HG02588 (cell line): Measurements from ENCODE around the gene ABHD8.

Experiments
- ATAC-seq: cut with Tn5 transposase; IDR thresholded peaks from one replicate; pipeline ENCODE4 v1.9.1; 2021; ENCODE audit warnings: mild to moderate bottlenecking, moderate library complexity; ENCODE audit not compliant: unreplicated experiment

Gene ABHD8, protein sequence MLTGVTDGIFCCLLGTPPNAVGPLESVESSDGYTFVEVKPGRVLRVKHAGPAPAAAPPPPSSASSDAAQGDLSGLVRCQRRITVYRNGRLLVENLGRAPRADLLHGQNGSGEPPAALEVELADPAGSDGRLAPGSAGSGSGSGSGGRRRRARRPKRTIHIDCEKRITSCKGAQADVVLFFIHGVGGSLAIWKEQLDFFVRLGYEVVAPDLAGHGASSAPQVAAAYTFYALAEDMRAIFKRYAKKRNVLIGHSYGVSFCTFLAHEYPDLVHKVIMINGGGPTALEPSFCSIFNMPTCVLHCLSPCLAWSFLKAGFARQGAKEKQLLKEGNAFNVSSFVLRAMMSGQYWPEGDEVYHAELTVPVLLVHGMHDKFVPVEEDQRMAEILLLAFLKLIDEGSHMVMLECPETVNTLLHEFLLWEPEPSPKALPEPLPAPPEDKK

DNA sequence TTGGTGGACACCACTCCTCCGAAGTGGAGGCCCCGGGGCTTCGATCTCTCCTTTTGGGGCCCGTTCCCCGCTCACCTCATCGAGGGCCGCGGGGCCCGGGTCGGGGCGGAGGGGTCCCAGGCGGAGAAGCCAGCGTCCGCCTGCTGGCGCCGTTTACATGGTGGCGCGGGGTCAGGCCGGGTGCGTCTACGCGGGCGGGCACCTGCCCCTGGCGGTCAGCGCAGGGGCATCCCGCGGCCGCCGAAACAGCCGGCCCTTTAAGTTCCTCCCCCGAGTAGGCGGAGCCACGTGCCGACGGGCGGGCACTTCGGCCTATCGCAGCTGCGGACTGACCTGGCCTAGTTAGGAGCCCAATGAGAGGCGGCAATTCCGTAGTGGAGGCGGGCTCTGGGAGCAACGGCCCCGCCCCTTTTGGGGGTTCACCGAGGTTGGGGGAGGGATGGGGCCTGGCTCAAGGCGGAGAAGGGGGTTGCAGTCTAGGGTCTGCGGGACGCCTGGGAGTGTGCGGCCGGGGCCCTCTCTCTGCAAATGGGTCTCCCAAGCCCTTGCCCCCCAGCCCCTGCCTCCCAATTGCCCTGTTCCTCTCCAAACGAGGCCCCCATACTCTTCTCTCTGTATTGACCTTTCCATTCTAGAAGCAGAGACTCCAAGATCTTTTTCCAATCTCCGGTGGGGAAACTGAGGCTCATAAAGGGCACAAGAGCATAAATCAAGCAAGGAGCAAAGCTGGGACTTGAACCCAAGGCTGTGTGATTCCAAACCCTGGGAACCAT lies at the start of gene ABHD8:
Gene ABHD8 (minus strand): TSS at position 259 of the 773 bp plus-strand sequence. CDS start 1,809 bp downstream, outside the sequence.
- peak; percentile 61 for ATAC-seq

DNA sequence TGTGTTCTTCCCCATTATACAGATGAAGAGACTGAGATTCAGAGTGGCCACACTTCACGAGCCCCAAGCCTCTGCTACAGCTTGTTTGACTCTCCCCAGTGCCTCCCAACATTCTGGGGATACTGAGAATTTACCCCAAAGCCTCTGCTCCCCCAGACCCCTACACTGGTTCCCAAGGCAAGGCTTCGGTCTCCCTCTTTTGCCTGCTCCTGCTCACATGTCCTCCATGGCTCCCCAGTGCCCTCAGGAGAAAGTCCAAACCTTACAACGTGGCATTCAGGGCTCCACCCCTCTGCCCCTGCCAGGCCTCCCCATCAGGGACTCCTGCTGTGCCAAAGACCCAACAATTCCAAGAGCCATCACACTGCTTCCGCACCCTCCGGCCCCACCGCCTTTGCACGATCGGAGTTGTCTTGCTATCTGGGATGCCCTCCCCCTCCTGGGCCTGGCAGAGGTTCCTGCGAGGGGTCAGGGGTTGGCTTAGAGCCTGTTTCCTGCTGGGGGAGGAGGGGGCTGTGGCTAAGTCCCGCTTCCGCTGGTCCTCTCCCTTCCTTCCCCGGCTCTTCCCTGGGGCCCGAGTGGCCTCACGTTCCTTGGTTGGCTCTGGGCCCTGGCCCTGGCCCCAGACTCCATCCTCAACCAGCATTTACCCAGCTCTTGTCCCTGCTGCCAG lies 49.5 kb upstream of the ABHD8 start:
- ATAC-seq, result no peak

DNA sequence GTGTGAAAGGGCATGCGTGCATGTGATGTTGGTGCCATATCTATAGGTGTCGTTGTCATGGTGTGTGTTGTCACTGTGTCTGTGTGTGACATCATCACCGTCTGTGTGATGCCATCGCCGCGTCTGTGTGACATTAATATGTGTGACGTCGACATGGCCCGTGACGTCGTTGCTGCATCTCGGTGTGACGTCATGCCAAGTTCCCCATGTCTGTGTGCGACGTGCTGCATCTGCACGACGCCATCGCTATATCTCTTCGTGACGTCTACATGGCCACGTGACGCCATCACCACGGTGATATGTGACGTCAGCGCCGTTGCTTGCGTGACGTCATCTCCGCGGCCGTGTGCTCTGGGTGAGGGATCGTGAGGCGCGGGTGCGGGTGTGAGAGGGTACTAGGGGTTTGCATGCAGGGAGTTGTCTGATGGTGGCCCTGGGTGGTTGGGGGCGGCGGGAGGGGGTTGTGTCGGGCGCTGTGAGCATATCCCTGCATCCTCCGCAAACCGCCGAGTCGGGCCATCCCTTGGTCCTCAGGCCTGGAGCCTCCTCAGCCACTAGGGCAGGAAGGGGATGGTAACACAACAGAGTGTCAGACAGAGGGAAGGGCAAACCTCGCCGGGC lies 48.7 kb upstream of the ABHD8 start:
- no peak for ATAC-seq

DNA sequence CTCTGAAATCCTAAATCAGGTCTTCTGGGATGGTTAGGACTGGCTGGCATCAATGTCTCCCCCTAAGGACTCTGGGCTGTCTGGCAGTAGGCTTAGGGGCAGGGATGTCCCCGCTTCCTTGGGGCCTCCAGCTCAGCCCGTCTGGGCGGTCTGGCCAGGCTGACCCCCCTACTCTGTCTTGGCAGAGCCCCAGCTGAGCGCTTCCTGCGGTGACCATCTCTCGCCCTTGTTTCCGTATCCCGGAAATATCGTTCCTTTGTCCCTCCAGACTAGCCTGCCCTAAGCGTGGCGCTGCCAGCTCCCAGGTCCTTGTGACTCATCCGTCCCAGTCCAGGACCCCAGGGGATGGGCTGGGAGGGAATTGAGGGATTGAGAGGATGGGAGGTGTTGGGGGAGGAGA lies 45.5 kb upstream of the ABHD8 start:
- ATAC-seq, result no peak

DNA sequence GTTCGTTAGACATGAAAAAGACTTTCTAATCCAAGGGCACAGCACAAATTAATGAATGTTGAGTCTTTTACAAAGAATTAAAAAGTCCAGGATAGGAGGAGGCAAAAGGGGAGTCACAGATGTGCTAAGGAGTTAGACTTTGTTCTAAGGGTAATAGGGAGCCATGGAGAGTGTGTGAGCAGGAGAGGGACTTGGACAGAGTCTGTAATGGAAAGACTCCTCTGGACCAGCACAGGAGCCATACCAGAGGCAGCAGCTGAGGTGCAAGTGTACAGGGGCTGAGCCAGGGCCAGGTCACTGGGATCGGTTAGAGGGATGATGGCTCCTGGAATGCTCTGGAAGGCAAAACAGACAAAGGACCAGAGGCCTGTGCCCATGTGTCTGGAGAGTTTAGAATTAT lies 44.7 kb upstream of the ABHD8 start:
- ATAC-seq, result no peak

DNA sequence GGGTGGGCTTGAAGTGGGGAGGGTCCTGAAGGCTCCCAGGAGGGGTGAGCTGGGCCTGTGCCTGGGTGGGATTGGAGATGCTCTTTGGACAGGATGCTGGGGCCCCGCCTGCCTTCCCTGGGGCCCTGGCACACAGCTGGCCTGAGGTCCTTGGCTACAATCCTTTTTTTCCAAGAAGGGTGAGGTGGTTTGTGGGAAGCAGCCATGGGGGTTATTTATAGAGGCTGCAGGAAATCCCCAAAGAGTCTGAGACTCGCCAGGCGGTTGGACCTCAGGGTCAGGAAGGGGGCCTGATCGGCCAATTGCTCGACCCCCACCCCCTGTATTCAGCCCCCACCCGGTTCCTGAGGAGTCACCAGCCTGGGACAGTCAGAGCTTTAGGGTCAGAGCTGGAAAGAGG lies 44.1 kb upstream of the ABHD8 start:
- no peak for ATAC-seq

DNA sequence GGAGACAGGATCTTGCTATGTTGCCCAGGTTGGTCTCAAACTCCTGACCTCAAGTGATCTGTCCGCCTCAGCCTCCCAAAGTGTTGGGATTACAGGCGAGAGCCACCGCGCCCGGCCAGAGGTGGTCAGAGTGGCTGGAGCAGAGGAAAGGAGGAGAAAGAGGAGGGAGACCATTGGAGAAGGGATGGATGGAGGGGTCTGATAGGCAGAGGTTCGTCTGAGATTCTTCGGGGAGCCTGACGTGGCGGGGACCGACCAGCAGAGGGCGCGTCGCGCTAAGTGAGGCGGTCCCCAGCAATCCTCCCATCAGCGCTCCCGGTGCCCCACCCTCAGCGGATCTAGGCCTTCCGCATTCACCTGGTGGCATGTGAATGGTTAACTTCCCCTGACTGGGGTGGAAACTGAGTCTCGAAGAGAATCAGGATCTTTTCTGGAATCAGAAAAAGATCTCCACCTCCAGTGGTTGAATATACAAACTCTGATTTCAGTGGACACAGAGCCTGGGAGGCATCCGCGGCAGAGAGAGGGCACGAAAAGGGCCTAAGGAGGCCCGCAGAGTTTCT lies 43.0 kb upstream of the ABHD8 start:
- no peak for ATAC-seq

DNA sequence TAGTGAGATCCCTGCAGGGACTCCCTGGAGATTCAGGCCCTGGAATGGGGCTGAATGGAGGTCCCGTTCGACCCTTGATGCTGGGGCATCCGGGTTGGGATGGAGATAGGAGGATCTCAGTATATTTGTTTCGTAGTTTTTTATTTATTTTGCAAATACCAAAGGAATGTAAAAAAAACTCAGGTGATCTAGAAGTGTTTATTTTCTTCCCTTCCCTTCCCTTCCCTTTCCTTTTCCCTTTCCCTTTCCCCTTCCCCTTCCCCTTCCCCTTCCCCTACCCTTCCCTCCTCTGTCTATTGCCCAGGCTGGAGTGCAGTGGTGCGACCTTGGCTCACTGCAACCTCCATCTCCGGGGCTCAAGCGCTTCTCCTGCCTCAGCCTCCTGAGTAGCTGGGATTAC lies 38.6 kb upstream of the ABHD8 start:
- ATAC-seq, result no peak

DNA sequence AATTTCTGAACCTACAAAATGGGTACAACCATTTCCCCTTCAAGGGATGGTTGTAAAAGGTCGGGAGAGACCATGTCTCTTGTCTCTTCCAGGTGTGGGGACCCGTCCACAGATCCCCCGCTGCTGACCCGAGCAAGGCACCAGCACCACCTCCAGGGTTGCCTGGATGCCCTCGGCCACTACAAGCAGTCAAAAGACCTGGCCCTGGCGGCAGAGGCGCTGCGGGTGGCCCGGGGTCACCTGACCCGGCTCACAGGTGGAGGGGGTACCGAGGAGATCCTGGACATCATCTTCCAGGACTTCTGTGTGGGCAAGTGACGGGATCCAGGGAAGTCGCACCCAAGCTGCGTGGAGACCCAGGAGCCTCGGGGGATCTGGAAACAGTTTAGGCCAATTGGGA lies 38.2 kb upstream of the ABHD8 start:
- no peak for ATAC-seq

DNA sequence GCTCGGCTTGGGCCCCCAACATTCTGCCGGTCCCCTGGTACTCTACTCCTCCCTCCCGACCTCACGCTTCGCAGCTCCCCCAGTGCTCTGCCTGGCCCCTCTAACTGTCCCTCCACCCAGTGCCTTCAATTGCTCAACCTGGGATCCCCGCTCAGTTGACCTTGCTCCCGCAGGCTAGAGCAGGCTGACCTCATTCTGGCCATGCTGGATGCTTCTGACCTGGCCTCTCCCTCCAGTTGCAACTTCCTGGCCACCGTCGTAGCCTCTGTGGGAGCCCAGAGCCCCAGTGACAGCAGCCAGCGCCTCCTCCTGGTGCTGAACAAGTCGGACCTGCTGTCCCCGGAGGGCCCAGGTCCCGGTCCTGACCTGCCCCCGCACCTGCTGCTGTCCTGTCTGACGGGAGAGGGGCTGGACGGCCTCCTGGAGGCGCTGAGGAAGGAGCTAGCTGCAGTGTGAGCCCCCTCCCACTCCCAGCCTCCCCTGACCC lies 37.7 kb upstream of the ABHD8 start:
- ATAC-seq, result no peak

DNA sequence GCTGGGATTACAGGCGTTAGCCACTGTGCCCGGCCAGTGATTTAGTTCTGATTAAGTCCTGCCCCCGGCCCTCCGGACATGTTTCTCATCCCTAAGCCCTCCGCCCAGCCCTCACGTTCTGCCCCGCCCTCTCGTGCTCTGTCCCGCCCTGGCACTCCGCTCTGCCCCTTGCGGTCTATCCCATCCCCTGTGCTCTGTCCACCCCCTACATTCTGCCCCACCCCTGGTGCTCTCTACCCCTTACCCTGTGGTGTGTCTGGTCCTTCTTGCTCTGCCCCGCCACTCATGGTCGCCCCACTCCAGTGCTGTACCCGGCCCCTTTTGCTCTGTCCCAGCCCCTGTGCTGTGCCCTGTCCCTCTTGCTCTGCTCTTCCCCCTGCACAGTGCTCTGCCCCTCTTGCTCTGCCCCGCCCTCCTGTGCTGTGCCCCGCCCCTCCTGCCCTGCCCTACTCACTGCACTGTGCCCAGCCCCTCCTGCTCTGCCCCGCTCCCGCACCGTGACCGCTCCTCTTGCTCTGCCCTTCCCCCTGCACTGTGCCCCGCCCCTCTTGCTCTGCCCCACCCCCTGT lies 37.2 kb upstream of the ABHD8 start:
- no peak for ATAC-seq

DNA sequence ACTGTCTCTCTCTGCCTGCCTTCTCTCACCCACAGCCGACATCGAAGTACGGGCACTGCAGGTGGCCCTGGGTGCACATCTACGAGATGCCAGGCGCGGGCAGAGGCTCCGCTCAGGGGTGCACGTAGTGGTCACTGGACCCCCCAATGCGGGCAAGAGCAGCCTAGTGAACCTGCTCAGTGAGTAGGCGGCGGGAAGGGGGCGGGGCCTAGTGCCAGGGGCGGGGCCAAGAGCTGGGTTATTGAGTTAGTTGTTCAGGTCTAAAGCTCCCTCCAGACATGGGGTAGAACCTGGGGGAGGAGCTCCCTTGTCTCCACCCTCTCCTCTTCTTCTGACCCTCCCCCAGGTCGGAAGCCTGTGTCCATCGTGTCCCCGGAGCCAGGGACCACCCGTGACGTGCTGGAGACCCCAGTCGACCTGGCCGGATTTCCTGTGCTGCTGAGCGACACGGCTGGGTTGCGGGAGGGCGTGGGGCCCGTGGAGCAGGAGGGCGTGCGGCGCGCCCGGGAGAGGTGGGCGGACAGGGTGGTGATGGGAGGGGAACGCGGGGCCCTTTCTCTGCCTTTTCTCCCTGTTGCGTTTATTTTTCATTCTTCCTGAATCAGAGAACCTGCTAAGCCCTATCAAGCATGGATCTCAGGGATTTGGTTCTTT lies 36.0 kb upstream of the ABHD8 start:
- ATAC-seq, result no peak

DNA sequence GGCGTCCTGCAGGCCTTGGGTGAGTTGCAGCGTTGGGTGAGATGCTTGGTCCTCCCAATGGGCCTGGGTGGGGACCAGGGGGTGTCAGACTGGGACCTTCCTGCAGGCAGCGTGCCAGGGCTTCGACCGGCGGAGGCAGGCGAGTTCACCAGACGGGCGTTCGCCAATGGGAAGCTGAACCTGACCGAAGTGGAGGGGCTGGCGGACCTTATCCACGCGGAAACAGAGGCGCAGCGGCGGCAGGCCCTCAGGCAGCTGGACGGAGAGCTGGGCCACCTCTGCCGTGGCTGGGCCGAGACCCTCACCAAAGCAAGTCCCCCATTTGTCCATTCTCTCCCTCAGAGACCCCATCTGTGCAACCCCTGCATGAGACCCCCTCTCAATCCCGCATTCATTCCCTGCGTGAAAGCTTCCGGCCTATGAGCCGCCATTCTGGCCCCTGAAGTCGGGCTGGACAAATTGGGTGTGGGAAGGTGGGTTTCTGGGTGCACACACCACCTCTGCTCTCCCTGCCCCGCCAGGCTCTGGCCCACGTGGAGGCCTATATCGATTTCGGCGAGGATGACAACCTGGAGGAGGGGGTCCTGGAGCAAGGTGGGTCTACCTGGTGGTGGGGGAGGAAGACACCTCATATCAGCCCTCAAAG lies 35.3 kb upstream of the ABHD8 start:
- no peak for ATAC-seq

DNA sequence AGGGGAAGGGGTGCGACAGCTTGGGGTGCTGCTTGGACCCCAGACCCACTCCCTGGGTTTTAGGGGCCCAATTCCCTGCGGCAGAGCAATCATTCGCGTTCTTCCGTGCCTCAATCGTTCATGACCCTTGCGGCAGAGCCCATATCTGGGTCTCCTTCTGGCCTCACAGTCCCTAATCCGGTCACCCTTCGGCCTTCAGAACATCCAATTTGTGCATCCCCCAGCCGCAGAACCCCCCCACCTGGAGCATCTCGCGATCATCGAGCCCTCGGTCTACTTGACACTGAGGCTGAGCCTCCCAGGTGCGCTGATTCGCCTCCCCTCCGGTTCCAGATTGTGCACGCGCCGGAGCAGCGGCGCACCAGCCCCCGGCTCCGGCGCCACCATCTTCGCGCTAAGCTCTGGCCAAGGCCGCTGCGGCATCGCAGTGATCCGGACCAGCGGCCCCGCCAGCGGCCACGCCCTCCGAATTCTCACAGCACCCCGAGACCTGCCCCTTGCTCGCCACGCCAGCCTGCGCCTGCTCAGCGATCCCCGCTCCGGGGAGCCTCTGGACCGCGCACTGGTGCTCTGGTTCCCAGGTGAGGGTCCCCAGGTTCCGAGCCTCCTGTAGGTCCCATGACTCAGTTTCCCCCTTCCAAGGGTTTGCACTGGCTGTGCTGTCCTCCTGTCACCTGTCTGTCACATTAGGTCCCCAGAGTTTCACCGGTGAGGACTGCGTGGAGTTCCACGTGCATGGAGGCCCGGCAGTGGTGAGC lies 34.6 kb upstream of the ABHD8 start:
- ATAC-seq, result no peak

DNA sequence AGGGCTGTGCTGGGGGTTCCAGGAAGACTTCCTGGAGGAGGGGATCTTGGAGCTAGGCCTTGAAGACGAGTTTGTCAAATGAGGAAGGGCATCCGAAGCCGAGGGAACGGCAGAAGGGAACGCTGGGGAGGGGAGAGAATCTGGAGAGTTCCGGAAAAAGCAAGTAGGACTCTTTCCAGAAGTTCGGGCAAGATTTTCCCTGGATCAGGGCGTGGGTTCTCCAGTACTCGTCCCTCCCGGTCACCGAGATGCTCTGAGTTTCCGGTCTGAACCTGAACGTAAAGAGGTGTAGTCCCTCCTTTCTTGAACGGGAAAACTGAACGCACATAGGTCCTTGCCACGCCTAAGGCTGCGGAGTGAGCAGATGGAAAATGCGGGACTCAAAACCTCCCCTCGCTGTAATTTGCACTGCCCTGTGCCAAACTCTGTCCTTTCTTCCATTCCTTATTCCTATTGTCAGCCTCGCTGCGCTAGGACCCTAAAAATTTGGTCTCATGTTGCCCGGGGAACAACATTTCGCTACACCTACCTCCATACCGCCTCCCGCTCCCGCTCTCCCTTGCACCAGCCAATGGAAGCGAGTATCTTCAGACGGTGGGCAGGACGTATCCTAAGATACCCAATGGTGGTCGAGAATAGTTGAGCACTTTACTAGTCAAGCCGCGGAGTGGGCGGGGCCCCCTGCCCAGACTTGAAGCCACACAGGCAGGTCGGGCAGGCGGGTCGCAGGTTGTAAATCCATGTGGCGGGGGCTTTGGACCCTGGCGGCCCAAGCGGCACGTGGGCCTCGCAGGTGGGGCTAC lies 33.8 kb upstream of the ABHD8 start, which contains the start of gene GTPBP3:
Gene GTPBP3 (plus strand): TSS at position 682 of the 803 bp plus-strand sequence. CDS start 59 bp downstream, at position 741.
- peak; percentile 66 for ATAC-seq

DNA sequence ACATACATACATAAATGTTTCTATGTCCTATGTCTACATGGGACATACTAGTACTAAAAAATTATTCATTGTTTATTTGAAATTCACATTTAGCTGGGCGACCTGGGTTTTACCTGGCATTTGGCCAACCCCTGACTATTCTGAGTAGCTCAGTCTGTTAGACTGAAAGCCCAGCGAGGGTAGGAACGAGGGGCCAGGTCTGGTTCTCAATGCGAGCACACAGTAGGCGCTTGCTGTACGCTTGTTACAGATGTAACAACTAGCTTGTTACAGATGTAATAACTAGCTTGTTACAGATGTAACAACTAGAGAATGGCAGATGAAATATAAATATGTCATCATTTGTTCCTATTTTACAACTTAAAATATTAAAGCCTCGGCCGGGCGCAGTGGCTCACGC lies 32.4 kb upstream of the ABHD8 start:
- no peak for ATAC-seq
